CD14-positive monocyte (primary cell): ENCODE results near the gene SLC16A9. TPM values are rescaled to one million over a fixed set of nuclear protein-coding genes. Genes with fewer than 3 reads are reported as not detected.

Source experiments
- DNase-seq, 3 donors: peaks; one replicate each; pipeline ENCODE4 v3.0.0-alpha.2; 2011 to 2022
- H2AFZ ChIP-seq: 2 replicates; pipeline ENCODE4 v1.6.0; 2012; ENCODE audit warnings: mild to moderate bottlenecking, low read depth, low read length, inconsistent platforms; ENCODE audit not compliant: insufficient read depth, poor library complexity, severe bottlenecking
- H3K27ac ChIP-seq, 2 donors: 1 replicate in 1 of 2; 2 replicates in 1 of 2; pipeline ENCODE4 v1.5.1; 2012 to 2013; ENCODE audit warnings: low read length in 2 of 2, control low read depth in 1 of 2, inconsistent platforms in 1 of 2, low read depth in 1 of 2, mild to moderate bottlenecking in 1 of 2
- H3K27me3 ChIP-seq, 2 donors: one replicate each; pipeline versions ENCODE4 v1.6.0 to v1.6.1; 2011 to 2013; ENCODE audit warnings: low read length in 2 of 2; ENCODE audit not compliant: control insufficient read depth in 2 of 2, insufficient read depth in 2 of 2
- H3K36me3 ChIP-seq, 2 donors: replicated peaks in 1 of 2; 1 replicate in 1 of 2; 2 replicates in 1 of 2; pipeline versions ENCODE4 v1.5.1 to v1.6.1; 2012 to 2013; ENCODE audit warnings: low read length in 2 of 2, control low read depth in 1 of 2, inconsistent platforms in 1 of 2, mild to moderate bottlenecking in 1 of 2; ENCODE audit not compliant: insufficient read depth in 2 of 2, control insufficient read depth in 1 of 2
- H3K4me1 ChIP-seq, 2 donors: 1 replicate in 1 of 2; 2 replicates in 1 of 2; pipeline versions ENCODE4 v1.5.1 to v1.6.1; 2012 to 2013; ENCODE audit warnings: low read length in 2 of 2, control low read depth in 1 of 2, inconsistent platforms in 1 of 2, mild to moderate bottlenecking in 1 of 2, moderate library complexity in 1 of 2; ENCODE audit not compliant: insufficient read depth in 2 of 2, control insufficient read depth in 1 of 2
- H3K4me2 ChIP-seq: replicated peaks from 2 replicates; pipeline ENCODE3; 2012; ENCODE audit warnings: low read length, moderate library complexity, mild to moderate bottlenecking; ENCODE audit not compliant: poor library complexity, severe bottlenecking; ENCODE audit errors: extremely low read depth
- H3K4me3 ChIP-seq, 3 experiments: fragments of 200-600 bp in 1 of 3; sonication (generic) in 1 of 3; replicated peaks in 1 of 3; 1 replicate in 2 of 3; 2 replicates in 1 of 3; pipeline ENCODE4 v1.5.1; 2011 to 2013; ENCODE audit warnings: low read length in 3 of 3, mild to moderate bottlenecking in 3 of 3, control low read depth in 2 of 3, low read depth in 2 of 3, inconsistent platforms in 1 of 3, moderate library complexity in 1 of 3
- H3K79me2 ChIP-seq: 2 replicates; pipeline ENCODE4 v1.6.0; 2012; ENCODE audit warnings: mild to moderate bottlenecking, control low read depth, inconsistent platforms, low read length, moderate library complexity; ENCODE audit not compliant: insufficient read depth
- H3K9ac ChIP-seq: 2 replicates; pipeline ENCODE4 v1.6.0; 2017; ENCODE audit warnings: low read length, mild to moderate bottlenecking; ENCODE audit not compliant: insufficient read depth, poor library complexity, severe bottlenecking
- H3K9me3 ChIP-seq, 2 donors: replicated peaks in 1 of 2; 1 replicate in 1 of 2; 2 replicates in 1 of 2; pipeline versions ENCODE4 v1.5.1 to v1.6.1; 2012 to 2013; ENCODE audit warnings: low read length in 2 of 2, control low read depth in 1 of 2; ENCODE audit not compliant: control insufficient read depth in 1 of 2, insufficient read depth in 1 of 2
- H4K20me1 ChIP-seq: 2 replicates; pipeline ENCODE4 v1.6.0; 2012; ENCODE audit warnings: mild to moderate bottlenecking, low read length, control low read depth, moderate library complexity; ENCODE audit not compliant: insufficient read depth
- H3K27ac Mint-ChIP-seq, 7 donors: one replicate each; pipeline ENCODE4 v1.8.0; 2020; ENCODE audit warnings: mild to moderate bottlenecking in 7 of 7, mixed read lengths in 7 of 7, moderate library complexity in 6 of 7, inconsistent platforms in 2 of 7
- H3K27me3 Mint-ChIP-seq, 3 donors: one replicate each; pipeline ENCODE4 v1.8.0; 2021 to 2022; ENCODE audit warnings: low read depth in 3 of 3, mild to moderate bottlenecking in 3 of 3, mixed read lengths in 3 of 3, moderate library complexity in 3 of 3, inconsistent platforms in 1 of 3
- H3K36me3 Mint-ChIP-seq, 2 donors: one replicate each; pipeline ENCODE4 v1.8.0; 2020; ENCODE audit warnings: mixed read lengths in 2 of 2, inconsistent platforms in 1 of 2, mild to moderate bottlenecking in 1 of 2
- H3K4me1 Mint-ChIP-seq: one replicate; pipeline ENCODE4 v1.8.0; 2020; ENCODE audit warnings: mild to moderate bottlenecking, mixed read lengths
- H3K4me3 Mint-ChIP-seq, 2 donors: one replicate each; pipeline ENCODE4 v1.8.0; 2020; ENCODE audit warnings: mild to moderate bottlenecking in 2 of 2, mixed read lengths in 2 of 2, moderate library complexity in 1 of 2
- H3K9me3 Mint-ChIP-seq, 7 donors: one replicate each; pipeline ENCODE4 v1.8.0; 2020 to 2022; ENCODE audit warnings: mixed read lengths in 7 of 7, mild to moderate bottlenecking in 6 of 7, moderate library complexity in 6 of 7, inconsistent platforms in 2 of 7
- WGBS: methylation state at CpG from one replicate; pipeline ENCODE4 v1.1.5; 2013; ENCODE audit warnings: missing lambda C conversion rate; ENCODE audit not compliant: insufficient coverage; 5-methylcytosine and 5-hydroxymethylcytosine counted together
- intact Hi-C, 2 donors: fragments of 100-400 bp; cut with micrococcal nuclease; formaldehyde crosslinking; loops; one replicate each; pipeline versions ENCODE4 v1.15.0 to v1.15.1; 2023
- polyA plus RNA-seq, 3 donors: library from polyadenylated mRNA; depleted of rRNA in 1 of 3; unstranded in 2 of 3; stranded (reverse) in 1 of 3; fragments of 300-500 nt in 2 of 3; fragments of >200 nt in 1 of 3; fragmentation: Illumina TruSeq in 2 of 3; gene quantifications; 1 replicate in 2 of 3; 2 replicates in 1 of 3; pipeline ENCODE4 v1.2.3, GENCODE V29; 2012 to 2021
- TF ChIP-seq, protein P1 (sequence below): fragments of 200-600 bp; IDR thresholded peaks from one replicate; pipeline ENCODE4 v1.8.0; 2022; ENCODE audit warnings: antibody characterized with exemption, mild to moderate bottlenecking

Gene SLC16A9
- polyA plus RNA-seq, 3 donors, result not detected

DNA sequence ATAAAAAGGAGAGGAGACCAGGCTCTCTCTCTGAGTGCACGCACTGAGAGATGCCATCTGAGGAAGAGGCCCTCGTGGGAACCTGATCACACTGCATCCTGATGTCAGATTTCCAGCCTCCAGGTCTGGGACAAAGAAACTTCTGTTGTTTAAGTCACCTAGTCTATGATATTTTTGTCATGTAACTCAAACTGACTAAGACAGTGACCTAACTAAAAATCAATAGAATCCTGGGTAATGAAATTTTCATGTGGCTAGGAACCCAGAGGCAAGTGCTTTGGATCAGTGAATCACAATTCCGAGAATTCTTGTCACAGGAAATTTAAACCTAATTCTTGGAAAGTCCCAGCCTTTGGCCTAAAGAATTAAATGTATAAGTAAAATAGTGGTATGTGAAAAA lies 107.7 kb downstream of the SLC16A9 start:
- Histone ChIP-seq H2AFZ (no peak overlapping the region), H3K27ac (no peak overlapping the region), H3K9me3 (no peaks in the 10 kb centered on the region), H3K4me3 (no peak overlapping the region), H3K4me1 (no peaks in the 10 kb centered on the region), H3K4me2 (no peak overlapping the region), H3K79me2 (no peaks in the 10 kb centered on the region), H4K20me1 (no peaks in the 10 kb centered on the region), H3K36me3 (no peaks in the 10 kb centered on the region), H3K27me3 (no peaks in the 10 kb centered on the region), H3K9ac (no peak overlapping the region)
- peaks cover 0 to 7% (median 3%) of the 10 kb centered on the region in 7 donors for H3K9me3 Mint-ChIP-seq
- H3K27ac Mint-ChIP-seq, result no peak overlapping the region
- intact Hi-C loops, result no loop called here
- no peak for DNase-seq
- no peaks in the 10 kb centered on the region for H3K36me3 Mint-ChIP-seq
- WGBS, result 100% methylated on average over 3 of the region's 3 CpGs
- H3K4me3 Mint-ChIP-seq, result no peak overlapping the region
- TF ChIP-seq, protein P1, sequence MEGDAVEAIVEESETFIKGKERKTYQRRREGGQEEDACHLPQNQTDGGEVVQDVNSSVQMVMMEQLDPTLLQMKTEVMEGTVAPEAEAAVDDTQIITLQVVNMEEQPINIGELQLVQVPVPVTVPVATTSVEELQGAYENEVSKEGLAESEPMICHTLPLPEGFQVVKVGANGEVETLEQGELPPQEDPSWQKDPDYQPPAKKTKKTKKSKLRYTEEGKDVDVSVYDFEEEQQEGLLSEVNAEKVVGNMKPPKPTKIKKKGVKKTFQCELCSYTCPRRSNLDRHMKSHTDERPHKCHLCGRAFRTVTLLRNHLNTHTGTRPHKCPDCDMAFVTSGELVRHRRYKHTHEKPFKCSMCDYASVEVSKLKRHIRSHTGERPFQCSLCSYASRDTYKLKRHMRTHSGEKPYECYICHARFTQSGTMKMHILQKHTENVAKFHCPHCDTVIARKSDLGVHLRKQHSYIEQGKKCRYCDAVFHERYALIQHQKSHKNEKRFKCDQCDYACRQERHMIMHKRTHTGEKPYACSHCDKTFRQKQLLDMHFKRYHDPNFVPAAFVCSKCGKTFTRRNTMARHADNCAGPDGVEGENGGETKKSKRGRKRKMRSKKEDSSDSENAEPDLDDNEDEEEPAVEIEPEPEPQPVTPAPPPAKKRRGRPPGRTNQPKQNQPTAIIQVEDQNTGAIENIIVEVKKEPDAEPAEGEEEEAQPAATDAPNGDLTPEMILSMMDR, result no peak
- peaks cover 2% of the 10 kb centered on the region for H3K4me1 Mint-ChIP-seq
- peaks cover 0 to 2% (median 0%) of the 10 kb centered on the region in 3 donors for H3K27me3 Mint-ChIP-seq

Other genes with a start within 250 kb of the SLC16A9 start
- gene MRLN, start 43.6 kb upstream of the SLC16A9 start, polyA plus RNA-seq, result not detected
- gene CCDC6, start 196.7 kb upstream of the SLC16A9 start, polyA plus RNA-seq, result 10 to 100 TPM in 1 of 3 donors, 1 to 10 TPM in 2; 4.2 to 13.5 (median 6.2) TPM